H1 (cell line): Measurements from ENCODE around the gene ATG5. TPM values are rescaled to one million over a fixed set of nuclear protein-coding genes. Genes with fewer than 3 reads are reported as not detected.

Experiments used
- KDM4A ChIP-seq: IDR thresholded peaks from one replicate; pipeline ENCODE4 v1.7.1; 2012; ENCODE audit warnings: low read depth, mild to moderate bottlenecking, moderate library complexity, low read length, inconsistent platforms; ENCODE audit not compliant: severe bottlenecking
- polyA plus RNA-seq, 7 experiments: library from polyadenylated mRNA; depleted of rRNA in 3 of 7; stranded (reverse) in 5 of 7; unstranded in 2 of 7; fragments of >200 nt in 5 of 7; fragments of 200-250 nt in 2 of 7; gene quantifications; 1 replicate in 5 of 7; 2 replicates in 1 of 7; 4 replicates in 1 of 7; pipeline versions ENCODE4 v1.2.1 to v1.2.3, GENCODE V29; 2011 to 2013; ENCODE audit warnings: missing spikeins in 2 of 7, mixed read lengths in 2 of 7
- total RNA-seq: library from RNA; stranded (reverse); fragmentation: NEBNext Ultra II Directional; extraction: Animal tissue kit (Norgen Biotek cat#: 25700); gene quantifications from 2 replicates; pipeline ENCODE4 v1.2.1, GENCODE V29; 2021

ATG5 gene
- total and polyA plus RNA-seq, 2 of the 8 experiments (the other 6 are each of a cell fraction or from before 2014, with no cell fraction given) = 18.2 to 39.0 TPM

DNA sequence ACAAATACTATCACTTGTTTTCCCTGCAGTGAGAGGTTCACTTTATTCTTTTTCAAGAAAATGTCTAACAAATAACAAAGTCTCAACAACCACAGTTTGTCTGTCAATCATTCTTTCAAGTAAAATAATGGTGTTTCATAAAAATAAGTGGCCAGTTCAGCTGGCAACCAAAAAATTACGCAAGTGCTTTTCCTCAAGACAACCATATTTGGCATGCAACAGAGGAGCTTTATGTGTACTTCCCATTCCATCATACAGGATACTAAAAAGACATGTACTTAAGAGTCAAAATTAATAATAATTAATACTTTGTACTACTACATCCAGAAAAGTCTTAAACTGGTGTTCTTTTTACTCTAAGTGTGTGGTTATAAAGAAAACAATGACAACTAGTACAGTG is 34.6 kb downstream of the ATG5 start (continued):
- no peak for TF ChIP-seq KDM4A
